Neural progenitor cell (in vitro differentiated cells): ENCODE results near the gene MYO7B. TPM values are rescaled to one million over a fixed set of nuclear protein-coding genes. Genes with fewer than 3 reads are reported as not detected.

Source experiments
- DNase-seq: peaks from one replicate; pipeline ENCODE4 v3.0.0-alpha.2; 2016; ENCODE audit warnings: low spot score
- H2AFZ ChIP-seq: fragments of 200-600 bp; sonication (generic); replicated peaks from 2 replicates; pipeline ENCODE4 v1.6.1; 2016; ENCODE audit warnings: antibody characterized with exemption
- H3F3A ChIP-seq: fragments of 200-600 bp; sonication (generic); 2 replicates; pipeline ENCODE4 v1.6.1; 2016; ENCODE audit warnings: antibody characterized with exemption, low read depth
- H3K27ac ChIP-seq: fragments of 200-600 bp; sonication (generic); 2 replicates; pipeline ENCODE4 v1.5.1; 2016; ENCODE audit warnings: mild to moderate bottlenecking
- H3K27me3 ChIP-seq: fragments of 200-600 bp; sonication (generic); 2 replicates; pipeline ENCODE4 v1.6.1; 2016; ENCODE audit warnings: mild to moderate bottlenecking, moderate library complexity
- H3K36me3 ChIP-seq: fragments of 200-600 bp; sonication (generic); 2 replicates; pipeline ENCODE4 v1.5.1; 2016
- H3K4me1 ChIP-seq: fragments of 200-600 bp; sonication (generic); 2 replicates; pipeline ENCODE4 v1.6.1; 2016; ENCODE audit warnings: mixed run types
- H3K4me2 ChIP-seq: fragments of 200-600 bp; sonication (generic); 2 replicates; pipeline ENCODE4 v1.6.1; 2016
- H3K4me3 ChIP-seq: fragments of 200-600 bp; sonication (generic); 2 replicates; pipeline ENCODE4 v1.5.1; 2016
- H3K79me2 ChIP-seq: fragments of 200-600 bp; sonication (generic); 2 replicates; pipeline ENCODE4 v1.6.1; 2016; ENCODE audit warnings: low read depth
- H3K9ac ChIP-seq: fragments of 200-600 bp; sonication (generic); 2 replicates; pipeline ENCODE4 v1.6.1; 2016
- H3K9me3 ChIP-seq: fragments of 200-600 bp; sonication (generic); 2 replicates; pipeline ENCODE4 v1.5.1; 2016; ENCODE audit warnings: low read depth
- H4K20me1 ChIP-seq: fragments of 200-600 bp; sonication (generic); 2 replicates; pipeline ENCODE4 v1.6.1; 2016; ENCODE audit warnings: low read depth
- H3K27ac Mint-ChIP-seq: 3 replicates; pipeline ENCODE4 v1.8.0; 2021; ENCODE audit warnings: mixed read lengths
- H3K27me3 Mint-ChIP-seq: 2 replicates; pipeline ENCODE4 v1.8.0; 2022; ENCODE audit warnings: low read depth, mild to moderate bottlenecking, inconsistent platforms, moderate library complexity, mixed read lengths; ENCODE audit not compliant: insufficient read depth
- H3K36me3 Mint-ChIP-seq: 3 replicates; pipeline ENCODE4 v1.8.0; 2021; ENCODE audit warnings: mixed read lengths
- H3K4me1 Mint-ChIP-seq: 3 replicates; pipeline ENCODE4 v1.8.0; 2021; ENCODE audit warnings: mixed read lengths
- H3K4me3 Mint-ChIP-seq: 3 replicates; pipeline ENCODE4 v1.8.0; 2021; ENCODE audit warnings: mild to moderate bottlenecking, moderate library complexity, mixed read lengths
- H3K9me3 Mint-ChIP-seq: 3 replicates; pipeline ENCODE4 v1.8.0; 2020; ENCODE audit warnings: mixed read lengths
- CTCF ChIP-seq: fragments of 200-600 bp; sonication (generic); IDR thresholded peaks from 2 replicates; pipeline ENCODE4 v1.5.1; 2017; ENCODE audit warnings: antibody characterized with exemption, mild to moderate bottlenecking
- EZH2 ChIP-seq: fragments of 200-600 bp; sonication (generic); IDR thresholded peaks from 2 replicates; pipeline ENCODE4 v1.6.1; 2017; ENCODE audit warnings: antibody characterized with exemption, mild to moderate bottlenecking, moderate library complexity
- EZH2phosphoT487 ChIP-seq: fragments of 200-600 bp; sonication (generic); IDR thresholded peaks from 2 replicates; pipeline ENCODE4 v1.6.1; 2017; ENCODE audit warnings: antibody characterized with exemption
- total RNA-seq: library from RNA; depleted of rRNA; stranded (reverse); fragments of >200 nt; gene quantifications from 2 replicates; pipeline ENCODE4 v1.2.3, GENCODE V29; 2015; ENCODE audit warnings: low replicate concordance

MYO7B gene
- total RNA-seq, 1 donor from 2014 or later: not detected

- Mint-ChIP-seq H3K9me3 (no peaks in the 10 kb centered on the region), H3K4me1 (peaks cover 53% of the 10 kb centered on the region), H3K27ac (peak overlapping the region; percentile 93), H3K27me3 (peaks cover 12% of the 10 kb centered on the region), H3K36me3 (no peaks in the 10 kb centered on the region), H3K4me3 (no peak overlapping the region)
- H3F3A ChIP-seq: no peaks in the 10 kb centered on the region
- H3K27me3 ChIP-seq: no peaks in the 10 kb centered on the region
- no peak overlapping the region for H3K9ac ChIP-seq
- TF ChIP-seq CTCF (peak; percentile 89), EZH2phosphoT487 (no peak)
- peak; percentile 92 for DNase-seq
- H2AFZ ChIP-seq: peak overlapping the region; percentile 81
- H3K36me3 ChIP-seq: no peaks in the 10 kb centered on the region
- no peak overlapping the region for H3K4me2 ChIP-seq
- H3K9me3 ChIP-seq: no peaks in the 10 kb centered on the region
- no peaks in the 10 kb centered on the region for H3K79me2 ChIP-seq
- no peak overlapping the region for H3K27ac ChIP-seq
- H3K4me1 ChIP-seq: peaks cover 9% of the 10 kb centered on the region
- no peak overlapping the region for H3K4me3 ChIP-seq
- no peaks in the 10 kb centered on the region for H4K20me1 ChIP-seq
These were observed 114.2 kb downstream of the MYO7B start for GRCh38 chr2:127649684-127650040.

GRCh38 chr2:127650041-127650784, 114.7 kb downstream of the MYO7B start:
- Histone ChIP-seq H4K20me1 (no peaks in the 10 kb centered on the region), H3K36me3 (no peaks in the 10 kb centered on the region), H3K4me2 (no peak overlapping the region), H3K9ac (no peak overlapping the region), H3F3A (peaks cover 4% of the 10 kb centered on the region), H3K4me1 (peaks cover 15% of the 10 kb centered on the region), H3K27ac (no peak overlapping the region), H3K9me3 (no peaks in the 10 kb centered on the region), H3K79me2 (no peaks in the 10 kb centered on the region), H3K4me3 (no peak overlapping the region), H3K27me3 (no peaks in the 10 kb centered on the region), H2AFZ (no peak overlapping the region)
- Mint-ChIP-seq H3K36me3 (no peaks in the 10 kb centered on the region), H3K4me1 (peaks cover 53% of the 10 kb centered on the region), H3K27ac (no peak overlapping the region), H3K9me3 (no peaks in the 10 kb centered on the region), H3K27me3 (peaks cover 12% of the 10 kb centered on the region), H3K4me3 (no peak overlapping the region)
- TF ChIP-seq EZH2: no peak
- TF ChIP-seq EZH2phosphoT487: no peak
- no peak for TF ChIP-seq CTCF
- no peak for DNase-seq

GRCh38 chr2:127650785-127651380, 115.4 kb downstream of the MYO7B start:
- Histone ChIP-seq H3K4me1 (peaks cover 16% of the 10 kb centered on the region), H2AFZ (no peak overlapping the region), H3F3A (peaks cover 10% of the 10 kb centered on the region), H3K9me3 (no peaks in the 10 kb centered on the region), H3K36me3 (no peaks in the 10 kb centered on the region), H3K4me2 (no peak overlapping the region), H3K9ac (no peak overlapping the region), H3K27me3 (no peaks in the 10 kb centered on the region), H3K27ac (no peak overlapping the region), H3K79me2 (no peaks in the 10 kb centered on the region), H4K20me1 (no peaks in the 10 kb centered on the region), H3K4me3 (no peak overlapping the region)
- peaks cover 12% of the 10 kb centered on the region for H3K27me3 Mint-ChIP-seq
- no peaks in the 10 kb centered on the region for H3K9me3 Mint-ChIP-seq
- no peak overlapping the region for H3K27ac Mint-ChIP-seq
- H3K4me3 Mint-ChIP-seq: no peak overlapping the region
- no peak for TF ChIP-seq EZH2phosphoT487
- TF ChIP-seq CTCF: no peak
- no peak for TF ChIP-seq EZH2
- peaks cover 54% of the 10 kb centered on the region for H3K4me1 Mint-ChIP-seq
- no peaks in the 10 kb centered on the region for H3K36me3 Mint-ChIP-seq
- no peak for DNase-seq
